RWPE1 (cell line): ENCODE results near the gene TMEM184A.

Experiments
- CTCF ChIA-PET: fragments of 350-600 bp; sonication (Branson Sonifier 250); formaldehyde crosslinking; extraction: SDS; loops from one replicate; lab custom pipeline; 2021; lab: Yijun Ruan, JAX
- POLR2A ChIA-PET: fragments of 400-600 bp; formaldehyde crosslinking; extraction: SDS; loops from one replicate; lab custom pipeline; 2020; ENCODE audit warnings: antibody characterized with exemption; ENCODE audit not compliant: low non-redundant PET; lab: Yijun Ruan, JAX
- DNase-seq: peaks from one replicate; pipeline ENCODE4 v3.0.0; 2012; ENCODE audit warnings: low spot score
- H3K27ac ChIP-seq: fragments of 450-650 bp; 2 replicates; pipeline ENCODE4 v1.5.1; 2017
- CTCF ChIP-seq: fragments of 450-650 bp; conservative IDR thresholded peaks from 2 replicates; pipeline ENCODE4 v1.5.1; 2017; ENCODE audit warnings: low read depth, mild to moderate bottlenecking

Gene TMEM184A

GRCh38 chr7:1511444-1512422 lies 44.3 kb downstream of the TMEM184A start:
- no peak for TF ChIP-seq CTCF
- no peak for DNase-seq
- ChIA-PET CTCF (no interaction called here), POLR2A (no interaction called here)
- no peak overlapping the region for H3K27ac ChIP-seq

GRCh38 chr7:1510780-1511154 lies 45.2 kb downstream of the TMEM184A start:
- ChIA-PET CTCF (no interaction called here), POLR2A (no interaction called here)
- no peak for TF ChIP-seq CTCF
- no peak for DNase-seq
- no peak overlapping the region for H3K27ac ChIP-seq

- TF ChIP-seq CTCF: no peak
- CTCF ChIA-PET: interaction anchor here (0.8 kb wide), 1 partner anchor 77 kb away, joined by 3 read pairs; no protein-coding TSS in a partner anchor
- POLR2A ChIA-PET: no interaction called here
- H3K27ac ChIP-seq: no peak overlapping the region
- DNase-seq: no peak
Measured at GRCh38 chr7:1509226-1509625, 46.8 kb downstream of the TMEM184A start.

GRCh38 chr7:1508277-1508758 lies 47.7 kb downstream of the TMEM184A start:
- POLR2A ChIA-PET: no interaction called here
- TF ChIP-seq CTCF: no peak
- CTCF ChIA-PET: interaction anchor here (0.6 to 0.7 kb wide), 3 partner anchors 41 to 421 kb away, joined by 4 to 7 read pairs (median 4); no protein-coding TSS in a partner anchor
- no peak overlapping the region for H3K27ac ChIP-seq
- no peak for DNase-seq

GRCh38 chr7:1505731-1506550 lies 50.1 kb downstream of the TMEM184A start:
- H3K27ac ChIP-seq: peak overlapping the region; percentile 76
- no peak for DNase-seq
- ChIA-PET POLR2A (no interaction called here), CTCF (interaction anchor here (0.6 to 1.9 kb wide), 2 partner anchors 50 to 969 kb away, joined by 3 to 9 read pairs; partner anchors contain the start of gene TMEM184A)
- no peak for TF ChIP-seq CTCF
